HG02759 (cell line): ENCODE results near the gene MED15.
"Not testable (repeated sequence)": the region's sequence is repeated elsewhere in the genome, so short reads cannot be mapped to it uniquely, and the experiment has no call there.

Experiments used
- ATAC-seq: cut with Tn5 transposase; IDR thresholded peaks from one replicate; pipeline ENCODE4 v1.9.1; 2021; ENCODE audit warnings: mild to moderate bottlenecking, moderate library complexity; ENCODE audit not compliant: unreplicated experiment

Gene MED15

DNA sequence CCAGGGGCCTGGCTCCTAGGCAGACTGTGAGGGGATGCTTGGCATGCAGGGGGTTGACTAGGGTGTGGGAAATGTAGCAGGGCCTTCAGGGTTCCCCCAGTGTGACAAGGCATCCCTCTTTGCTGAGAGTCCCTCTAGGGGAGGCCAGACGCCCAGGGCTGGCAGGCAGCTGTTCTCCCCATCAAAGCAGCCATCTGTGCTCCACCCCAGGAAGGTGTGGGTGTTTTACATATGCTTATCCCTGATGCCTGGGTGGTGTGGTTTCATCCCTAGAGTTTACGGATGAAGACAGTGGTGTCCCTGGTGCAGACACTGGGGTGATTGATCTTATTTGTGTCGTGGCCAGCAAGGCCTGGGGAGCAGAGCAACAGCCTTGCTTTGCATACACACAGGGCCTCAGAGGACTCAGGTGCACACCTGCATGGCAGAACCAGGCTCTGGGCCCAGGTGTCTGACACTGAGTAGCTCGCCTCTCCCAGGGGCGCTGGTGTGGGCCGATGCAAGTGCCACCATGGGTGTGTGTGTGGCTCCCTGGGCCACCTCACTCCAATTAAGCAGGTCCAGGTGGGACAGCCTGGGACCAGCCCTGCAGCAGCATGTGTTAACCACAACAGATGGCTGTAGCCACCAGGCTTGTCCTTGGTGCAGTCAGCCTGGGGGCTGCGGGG is 74.2 kb downstream of the MED15 start:
- no peak for ATAC-seq

- ATAC-seq: no peak
These were observed 74.7 kb downstream of the MED15 start for GRCh38 chr22:20582171-20582511.

DNA sequence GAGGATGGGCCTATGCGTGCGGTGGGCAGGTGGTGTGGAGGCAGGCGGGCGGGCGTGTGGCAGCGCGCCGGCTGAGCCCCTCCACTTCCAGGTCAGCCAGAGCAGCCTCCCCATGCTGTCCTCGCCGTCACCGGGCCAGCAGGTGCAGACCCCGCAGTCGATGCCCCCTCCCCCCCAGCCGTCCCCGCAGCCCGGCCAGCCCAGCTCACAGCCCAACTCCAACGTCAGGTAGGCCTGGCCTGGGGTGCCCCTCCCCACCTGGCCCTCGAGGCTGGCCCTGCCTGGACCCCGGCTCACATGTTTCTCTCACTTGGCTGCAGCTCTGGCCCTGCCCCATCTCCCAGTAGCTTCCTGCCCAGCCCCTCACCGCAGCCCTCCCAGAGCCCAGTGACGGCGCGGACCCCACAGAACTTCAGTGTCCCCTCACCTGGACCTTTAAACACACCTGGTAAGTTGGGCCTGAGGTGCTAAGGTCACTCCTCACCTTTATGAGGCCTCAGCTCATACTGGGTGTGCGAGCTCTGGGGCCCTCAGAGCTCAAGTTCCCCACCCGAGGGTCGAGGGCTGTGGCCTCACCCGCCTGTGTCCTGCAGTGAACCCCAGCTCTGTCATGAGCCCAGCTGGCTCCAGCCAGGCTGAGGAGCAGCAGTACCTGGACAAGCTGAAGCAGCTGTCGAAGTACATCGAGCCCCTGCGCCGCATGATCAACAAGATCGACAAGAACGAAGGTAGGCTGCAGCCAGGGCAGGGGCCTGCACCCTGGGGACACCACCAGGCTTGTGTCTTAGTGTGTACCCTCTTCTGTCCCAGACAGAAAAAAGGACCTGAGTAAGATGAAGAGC is 75.3 kb downstream of the MED15 start:
- ATAC-seq: no peak

DNA sequence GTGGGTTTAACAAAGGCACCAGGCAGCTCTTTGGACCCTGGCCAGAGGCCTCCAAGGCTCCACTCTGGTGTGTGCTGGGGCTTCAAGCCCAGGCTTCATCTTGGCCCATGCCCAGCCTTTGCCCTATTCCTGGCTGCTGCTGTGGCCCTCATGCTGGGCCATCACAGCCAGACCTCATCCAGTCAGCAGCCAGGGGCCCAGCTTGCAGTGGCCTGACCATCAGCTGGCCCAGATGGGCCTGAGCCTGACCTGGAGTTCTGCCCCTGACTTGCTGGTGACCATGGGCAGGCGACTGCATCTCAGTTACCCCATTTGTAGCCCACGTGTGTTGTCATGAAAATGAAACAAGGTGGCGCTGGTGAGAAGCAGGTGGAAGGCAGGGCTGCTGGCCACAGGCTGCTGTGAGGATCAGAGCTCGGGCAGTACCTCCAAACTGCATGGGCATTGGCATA is 76.1 kb downstream of the MED15 start:
- ATAC-seq: no peak

DNA sequence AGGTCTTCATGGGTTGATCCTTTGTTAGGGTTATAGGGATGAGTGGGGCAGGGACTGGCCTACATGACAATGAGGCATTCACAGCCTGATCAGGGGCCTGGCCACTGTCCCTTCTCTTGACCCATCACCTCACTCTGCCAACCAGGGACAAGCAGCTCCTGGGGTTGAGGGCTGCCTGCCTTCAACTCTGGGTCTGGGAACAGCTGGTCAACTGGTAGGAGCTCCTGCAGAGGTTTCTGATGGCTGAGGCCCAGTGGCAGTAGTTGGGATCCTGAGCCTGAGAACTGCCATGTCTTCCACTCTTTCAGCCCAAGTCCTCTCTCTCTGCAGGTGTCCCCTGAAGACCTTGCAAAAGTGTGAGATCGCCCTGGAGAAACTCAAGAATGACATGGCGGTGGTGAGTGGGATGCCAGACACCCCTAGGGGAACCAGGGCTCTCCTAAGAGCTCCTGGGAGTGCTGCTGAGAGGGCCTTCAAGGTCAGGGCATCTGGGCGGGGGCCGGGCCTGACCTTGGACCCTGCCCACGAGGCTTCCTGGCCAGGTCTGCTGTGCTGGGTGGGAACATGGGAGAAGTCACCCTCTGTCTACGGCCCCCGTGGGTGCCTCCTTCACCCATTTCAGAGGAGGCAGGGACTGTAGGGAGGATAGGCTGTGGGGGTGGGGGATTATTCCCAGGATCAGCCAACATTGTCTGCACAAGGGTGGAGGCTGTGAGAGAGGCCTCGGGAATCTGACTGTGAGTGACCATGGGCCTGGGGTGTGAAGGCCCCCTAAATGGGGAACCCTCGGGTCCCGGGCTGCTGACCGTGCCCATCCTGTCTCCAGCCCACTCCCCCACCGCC is 76.8 kb downstream of the MED15 start:
- no peak for ATAC-seq

DNA sequence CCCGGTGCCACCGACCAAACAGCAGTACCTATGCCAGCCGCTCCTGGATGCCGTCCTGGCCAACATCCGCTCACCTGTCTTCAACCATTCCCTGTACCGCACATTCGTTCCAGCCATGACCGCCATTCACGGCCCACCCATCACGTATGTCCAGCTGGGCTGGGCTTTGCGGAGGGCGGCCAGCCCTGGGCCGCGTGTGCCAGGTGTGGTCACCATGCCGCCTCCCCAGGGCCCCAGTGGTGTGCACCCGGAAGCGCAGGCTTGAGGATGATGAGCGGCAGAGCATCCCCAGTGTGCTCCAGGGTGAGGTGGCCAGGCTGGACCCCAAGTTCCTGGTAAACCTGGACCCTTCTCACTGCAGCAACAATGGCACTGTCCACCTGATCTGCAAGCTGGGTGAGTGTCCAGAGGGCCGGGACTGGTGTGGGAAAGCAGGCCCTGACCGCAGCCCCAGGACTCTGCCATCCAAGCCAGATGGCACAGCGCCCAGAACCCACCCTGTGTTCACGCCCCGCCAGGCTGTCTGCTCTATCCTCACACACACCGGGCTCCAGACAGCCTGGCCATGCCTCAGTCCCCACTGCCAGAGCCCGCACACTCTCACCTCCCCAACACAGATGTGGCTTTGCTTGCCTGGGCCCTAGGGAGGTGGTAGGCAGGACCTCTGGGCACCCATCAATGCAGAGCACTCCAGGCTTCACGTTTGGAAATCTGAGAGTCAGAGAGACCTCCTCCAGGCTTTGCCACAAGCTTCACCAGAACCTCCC is 77.6 kb downstream of the MED15 start:
- no peak for ATAC-seq

GRCh38 chr22:20585639-20586402 is 78.4 kb downstream of the MED15 start:
- ATAC-seq: no peak

DNA sequence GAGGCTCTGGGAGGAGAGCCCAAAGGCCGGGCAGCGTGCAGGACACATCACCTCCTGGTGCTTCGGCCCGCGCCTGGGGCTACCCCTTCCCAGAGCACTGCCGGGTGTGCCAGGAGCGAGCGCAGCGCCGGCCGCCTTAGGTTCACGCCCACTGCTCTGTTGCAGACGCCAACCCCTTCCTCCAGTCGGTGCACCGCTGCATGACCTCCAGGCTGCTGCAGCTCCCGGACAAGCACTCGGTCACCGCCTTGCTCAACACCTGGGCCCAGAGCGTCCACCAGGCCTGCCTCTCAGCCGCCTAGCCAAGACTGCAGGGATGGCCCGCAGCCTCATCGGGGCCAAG is 79.0 kb downstream of the MED15 start:
- ATAC-seq: no peak

DNA sequence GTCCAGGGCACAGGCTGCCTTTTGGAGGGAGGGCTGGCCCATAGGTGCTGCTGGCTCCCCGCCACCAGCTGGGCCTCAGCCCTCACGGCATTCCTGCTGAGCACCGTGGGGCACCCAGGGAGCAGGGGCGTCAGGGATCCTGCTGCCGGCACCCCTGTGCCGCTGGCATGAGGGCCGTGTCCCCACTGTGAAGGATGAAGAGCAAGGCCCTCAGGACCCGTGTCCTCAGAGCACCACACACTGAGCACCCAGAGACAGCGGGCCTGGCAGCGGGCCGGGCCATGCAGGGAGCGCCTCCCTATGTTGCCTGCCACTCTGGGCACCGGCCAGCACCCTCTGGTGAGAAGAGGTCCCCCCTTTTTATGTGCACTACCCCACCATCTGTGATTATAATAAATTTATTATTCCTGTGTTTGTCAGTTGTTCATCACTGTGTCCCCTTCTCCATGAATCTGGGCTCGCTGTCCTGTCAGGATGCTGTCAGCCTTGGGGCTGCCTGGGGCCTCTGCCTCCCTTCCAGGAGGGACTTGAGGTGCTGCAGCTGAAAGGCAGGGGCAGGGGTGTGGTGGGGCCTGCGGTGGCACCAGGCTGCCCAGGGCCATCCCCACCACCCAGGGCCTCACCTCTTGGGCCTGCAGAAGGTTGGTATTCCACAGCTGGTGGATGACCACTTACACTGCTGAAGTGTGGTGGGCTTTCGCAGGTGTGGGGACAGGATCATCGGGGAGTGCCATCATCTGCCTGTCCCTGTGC is 80.0 kb downstream of the MED15 start:
- ATAC-seq: no peak

DNA sequence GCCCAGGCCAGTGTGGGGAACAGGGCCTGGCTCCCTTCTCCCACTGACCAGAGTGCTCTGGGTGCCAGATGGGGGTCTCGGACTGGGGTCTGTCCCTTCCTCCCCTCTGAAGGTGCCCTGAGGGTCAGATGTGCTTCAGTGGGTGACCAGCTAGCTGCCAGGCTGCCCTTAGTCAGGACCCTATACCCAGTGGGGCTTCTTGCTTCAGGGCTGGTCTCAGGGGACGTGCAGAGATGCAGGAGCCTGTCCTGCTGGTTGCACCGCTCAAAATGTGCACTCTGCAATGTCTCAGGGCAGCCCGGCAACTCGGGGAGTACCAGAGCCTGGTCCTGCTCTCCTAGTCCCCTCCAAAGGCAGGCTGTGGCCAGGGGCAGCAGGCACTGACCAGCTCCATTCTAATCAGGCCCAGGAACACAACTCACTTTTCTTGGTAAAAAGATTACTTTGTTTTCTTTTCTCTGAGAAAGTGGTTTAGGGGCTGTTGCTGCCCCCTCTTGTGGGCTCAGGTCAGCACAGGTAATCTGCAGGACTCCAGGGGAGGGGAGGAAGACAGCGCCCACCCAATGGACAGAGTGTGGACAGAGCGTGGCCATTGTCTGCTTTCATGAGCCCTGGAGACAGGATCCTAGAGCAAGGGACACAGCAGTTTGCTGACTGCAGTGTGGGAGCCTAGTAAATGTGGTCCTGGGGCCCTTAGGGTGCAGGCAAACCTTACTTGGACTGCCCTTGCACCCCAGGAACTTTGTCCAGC is 80.9 kb downstream of the MED15 start:
- ATAC-seq: no peak

- no peak for ATAC-seq
These were observed 81.6 kb downstream of the MED15 start for GRCh38 chr22:20588843-20589581.

DNA sequence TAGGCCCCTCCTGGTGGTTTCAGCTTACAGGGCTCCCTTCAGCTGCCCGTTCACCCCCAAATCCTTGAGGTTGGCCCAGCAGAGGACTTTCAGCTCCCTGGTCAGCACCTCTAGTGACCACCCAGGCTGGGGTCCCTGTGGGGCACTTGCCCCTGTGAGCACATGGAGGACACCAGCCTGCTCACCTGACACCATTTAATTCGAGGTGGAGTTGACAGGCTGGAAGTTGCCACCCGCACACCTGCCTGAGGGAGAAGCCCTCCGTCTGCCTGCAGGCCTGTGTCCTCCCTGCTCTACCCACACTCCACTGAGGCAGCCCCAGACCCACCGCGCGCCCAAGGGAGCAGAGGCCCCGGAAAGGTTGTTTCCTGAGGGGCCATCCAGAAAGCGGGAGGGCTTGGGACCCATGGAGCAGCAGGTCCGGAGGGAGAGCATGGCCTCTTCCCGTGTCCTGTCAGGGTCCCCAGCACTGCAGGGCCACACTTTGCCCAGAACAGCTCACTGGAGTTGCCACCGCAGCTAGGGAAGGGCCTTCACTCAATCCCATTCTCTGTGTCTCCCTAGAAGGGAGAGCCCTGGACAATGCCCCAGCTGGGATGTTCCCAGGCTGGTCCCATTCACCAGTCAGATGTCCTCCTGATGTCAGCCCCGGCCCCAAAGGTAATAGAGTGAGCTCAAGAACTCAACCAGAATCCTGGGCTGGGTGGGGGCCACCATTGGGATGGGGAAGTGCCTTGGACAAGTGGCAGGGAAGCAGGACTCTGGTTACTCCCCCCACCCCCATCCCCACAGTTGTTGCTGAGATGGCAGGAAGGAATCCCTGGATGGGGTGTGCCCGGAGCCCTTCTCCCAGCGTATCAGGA is 82.4 kb downstream of the MED15 start:
- no peak for ATAC-seq

- no peak for ATAC-seq
These were observed 83.3 kb downstream of the MED15 start for GRCh38 chr22:20590477-20591294.

GRCh38 chr22:20591295-20591645 is 83.9 kb downstream of the MED15 start:
- no peak for ATAC-seq

- no peak for ATAC-seq
These were observed 84.4 kb downstream of the MED15 start for GRCh38 chr22:20591660-20592310.

DNA sequence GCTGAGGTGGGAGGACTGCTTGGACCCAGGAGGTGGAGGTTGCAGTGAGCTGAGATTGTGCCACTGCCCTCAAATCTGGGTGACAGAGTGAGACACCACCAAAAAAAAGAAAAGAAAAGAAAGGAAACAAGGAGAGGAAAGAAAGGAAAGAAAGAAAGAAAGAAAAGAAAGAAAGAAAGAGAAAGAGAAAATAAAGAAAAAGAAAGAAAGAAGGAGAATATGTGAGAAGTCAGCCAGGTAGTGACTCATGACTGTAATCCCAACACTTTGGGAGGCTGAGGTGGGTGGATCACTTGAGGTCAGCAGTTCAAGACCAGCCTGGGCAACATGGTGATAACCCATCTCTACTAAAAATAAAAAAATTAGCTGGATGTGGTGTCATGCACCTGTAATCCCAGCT is 86.6 kb downstream of the MED15 start:
- ATAC-seq: not testable (repeated sequence)
